Right lobe of liver (tissue), 6 donors: ENCODE measurements around the gene HECTD4. TPM values are rescaled to one million over a fixed set of nuclear protein-coding genes. Genes with fewer than 3 reads are reported as not detected.
"Not testable (repeated sequence)": the region's sequence is repeated elsewhere in the genome, so short reads cannot be mapped to it uniquely, and the experiment has no call there.

ENCODE experiments used
- ATAC-seq, 4 donors: fragments of 200-7000 bp; cut with Tn5 transposase; one replicate each; pipeline ENCODE4 v1.9.1; 2020; ENCODE audit warnings: mild to moderate bottlenecking in 4 of 4, moderate library complexity in 4 of 4
- DNase-seq, 3 donors: peaks; one replicate each; pipeline ENCODE4 v3.0.0-alpha.2; 2020
- H3K27ac ChIP-seq, 3 donors: fragments of 200-600 bp; one replicate each; pipeline ENCODE4 v1.8.0; 2022
- H3K27me3 ChIP-seq, 2 donors: fragments of 200-600 bp; one replicate each; pipeline ENCODE4 v1.8.0; 2022
- H3K36me3 ChIP-seq, 4 donors: fragments of 200-600 bp; sonication (generic) in 1 of 4; one replicate each; pipeline versions ENCODE4 v1.5.1 to v1.8.0; 2017 to 2022; ENCODE audit warnings: control low read depth in 1 of 4
- H3K4me1 ChIP-seq, 4 donors: fragments of 200-600 bp; sonication (generic) in 1 of 4; one replicate each; pipeline versions ENCODE4 v1.5.1 to v1.8.0; 2017 to 2022; ENCODE audit warnings: control low read depth in 1 of 4
- H3K4me3 ChIP-seq, 3 donors: fragments of 200-600 bp; one replicate each; pipeline ENCODE4 v1.8.0; 2022
- H3K9me3 ChIP-seq, 4 donors: fragments of 200-600 bp; sonication (generic) in 1 of 4; one replicate each; pipeline versions ENCODE4 v1.5.1 to v1.8.0; 2017 to 2022; ENCODE audit warnings: control low read depth in 1 of 4
- CTCF ChIP-seq, 4 donors: fragments of 200-600 bp in 3 of 4; fragments of 450-650 bp in 1 of 4; IDR thresholded peaks; one replicate each; pipeline versions ENCODE4 v1.5.1 to v1.8.0; 2016 to 2022; ENCODE audit warnings: antibody characterized with exemption in 4 of 4, mild to moderate bottlenecking in 2 of 4
- POLR2A ChIP-seq: fragments of 450-650 bp; IDR thresholded peaks from one replicate; pipeline ENCODE4 v1.6.1; 2017; ENCODE audit warnings: antibody characterized with exemption, mild to moderate bottlenecking
- WGBS: methylation state at CpG from one replicate; pipeline ENCODE4 v1.1.6; 2018; ENCODE audit warnings: low coverage, low lambda C conversion rate; ENCODE audit not compliant: insufficient coverage; ENCODE audit errors: missing lambda C conversion rate; 5-methylcytosine and 5-hydroxymethylcytosine counted together
- intact Hi-C, 2 donors: fragments of 100-400 bp; cut with DNase I; formaldehyde crosslinking; loops; one replicate each; pipeline versions ENCODE4 v1.11.2 to v1.14.1; 2022
- total RNA-seq, 6 experiments: library from RNA; depleted of rRNA in 2 of 6; stranded (reverse); fragments of >200 nt in 2 of 6; fragmentation: NEBNext Ultra II Directional in 3 of 6; extraction: Animal tissue kit (Norgen Biotek cat#: 25700) in 3 of 6; gene quantifications; one replicate each; pipeline versions ENCODE4 v1.1.0 to v1.2.4, GENCODE V29; 2016 to 2023
- donor health status: DM: no; HTN: yes; CAD: no.
- donor health status: DM: no; HTN: no; CAD: no.
- donor health status: DM: no; HTN: no; CAD: no.
- donor health status: DM: no; HTN: yes; CAD: no.
- donor health status: DM: no; HTN: yes; CAD: no.

The HECTD4 gene
- total RNA-seq, 6 experiments from 2014 or later = 12.6 to 24.4 (median 19.3) TPM

GRCh38 chr12:112406519-112407488, 24.6 kb upstream of the HECTD4 start:
- WGBS = 82% methylated on average over 10 of the region's 11 CpGs
- Histone ChIP-seq H3K4me1 (peaks cover 0 to 21% (median 4%) of the 10 kb centered on the region in 4 donors), H3K36me3 (peaks cover 10 to 42% (median 26%) of the 10 kb centered on the region in 4 donors), H3K27me3 (no peaks in the 10 kb centered on the region), H3K27ac (no peak overlapping the region), H3K4me3 (no peak overlapping the region), H3K9me3 (no peaks in the 10 kb centered on the region)
- DNase-seq = no peak
- intact Hi-C loops = no loop called here
- ATAC-seq = no peak
- no peak for TF ChIP-seq CTCF (IDR thresholded peaks at IDR 0.05)

GRCh38 chr12:112401903-112402498, 19.8 kb upstream of the HECTD4 start:
- TF ChIP-seq POLR2A (no peak), CTCF (IDR thresholded peaks at IDR 0.05) (no peak)
- H3K27ac ChIP-seq = no peak overlapping the region
- peaks cover 0 to under 1% (median 0%) of the 10 kb centered on the region in 4 donors for H3K4me1 ChIP-seq
- H3K27me3 ChIP-seq = no peaks in the 10 kb centered on the region
- intact Hi-C loops = no loop called here
- WGBS = 52% methylated on average over 5 of the region's 5 CpGs
- no peak overlapping the region for H3K4me3 ChIP-seq
- H3K9me3 ChIP-seq = no peaks in the 10 kb centered on the region
- ATAC-seq (no peak), DNase-seq (no peak)
- peaks cover 7 to 30% (median 19%) of the 10 kb centered on the region in 4 donors for H3K36me3 ChIP-seq

GRCh38 chr12:112401054-112401453, 18.8 kb upstream of the HECTD4 start:
- TF ChIP-seq CTCF (IDR thresholded peaks at IDR 0.05) (no peak), POLR2A (no peak)
- intact Hi-C loops = no loop called here

GRCh38 chr12:112393328-112393727, 11.1 kb upstream of the HECTD4 start:
- ATAC-seq (no peak), DNase-seq (no peak)
- intact Hi-C loops = no loop called here
- H3K9me3 ChIP-seq = no peaks in the 10 kb centered on the region
- no peaks in the 10 kb centered on the region for H3K4me1 ChIP-seq
- 71% methylated on average over 1 of the region's 1 CpG for WGBS
- H3K27ac ChIP-seq = no peak overlapping the region
- no peaks in the 10 kb centered on the region for H3K27me3 ChIP-seq
- no peak overlapping the region for H3K4me3 ChIP-seq
- TF ChIP-seq CTCF (IDR thresholded peaks at IDR 0.05) = no peak
- no peak for TF ChIP-seq POLR2A
- H3K36me3 ChIP-seq = no peaks in the 10 kb centered on the region

More at GRCh38 chr12:112401054-112401453, 18.8 kb upstream of the HECTD4 start:
- H3K4me3 ChIP-seq = no peak overlapping the region
- no peaks in the 10 kb centered on the region for H3K4me1 ChIP-seq
- no peak for DNase-seq
- H3K9me3 ChIP-seq = no peaks in the 10 kb centered on the region
- 96% methylated on average over 4 of the region's 5 CpGs for WGBS
- no peak overlapping the region for H3K27ac ChIP-seq
- H3K36me3 ChIP-seq = peaks cover 0 to 21% (median 12%) of the 10 kb centered on the region in 4 donors
- H3K27me3 ChIP-seq = no peaks in the 10 kb centered on the region
- ATAC-seq = no peak

GRCh38 chr12:112389922-112390654, 7.9 kb upstream of the HECTD4 start:
- not testable (repeated sequence) for H3K4me3 ChIP-seq, H3K27ac ChIP-seq, H3K4me1 ChIP-seq, H3K27me3 ChIP-seq, H3K9me3 ChIP-seq, H3K36me3 ChIP-seq, ATAC-seq, DNase-seq
- WGBS = 69% methylated on average over 3 of the region's 4 CpGs
- intact Hi-C loops = loop anchor here (10.0 kb wide), 1 partner anchor 195 kb away; no protein-coding TSS in a partner anchor
